Hepatocyte (in vitro differentiated cells): ENCODE data around the gene DPP8.

Source experiments
- EZH2 ChIP-seq: fragments of 200-600 bp; sonication (generic); IDR thresholded peaks from 2 replicates; pipeline ENCODE4 v1.6.1; 2016; ENCODE audit warnings: antibody characterized with exemption, mild to moderate bottlenecking, borderline replicate concordance
- TF ChIP-seq, protein P1 (sequence below): fragments of 200-600 bp; sonication (generic); IDR thresholded peaks from 2 replicates; pipeline ENCODE4 v1.5.1; 2016; ENCODE audit warnings: antibody characterized with exemption, mild to moderate bottlenecking; ENCODE audit not compliant: poor library complexity

DNA sequence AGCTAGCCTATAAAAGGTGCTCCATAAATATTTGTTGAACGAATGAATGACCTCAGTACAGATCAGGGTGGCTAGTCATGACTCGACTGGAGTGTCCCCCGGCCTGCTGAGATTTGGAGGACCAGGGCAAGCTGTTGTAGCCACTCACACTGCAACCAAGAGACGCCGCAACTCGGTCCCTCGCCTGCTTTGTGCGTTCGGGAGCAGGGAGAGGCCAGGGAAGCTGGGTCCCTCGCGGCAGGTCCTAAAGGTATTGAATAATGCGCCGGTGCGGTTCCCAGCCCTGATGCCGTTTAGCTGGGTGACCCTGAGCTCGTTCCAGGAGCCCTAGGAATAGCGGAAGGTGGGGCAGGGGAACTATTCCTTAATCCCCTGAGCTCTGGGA lies 96.5 kb downstream of the DPP8 start:
- TF ChIP-seq, protein P1, sequence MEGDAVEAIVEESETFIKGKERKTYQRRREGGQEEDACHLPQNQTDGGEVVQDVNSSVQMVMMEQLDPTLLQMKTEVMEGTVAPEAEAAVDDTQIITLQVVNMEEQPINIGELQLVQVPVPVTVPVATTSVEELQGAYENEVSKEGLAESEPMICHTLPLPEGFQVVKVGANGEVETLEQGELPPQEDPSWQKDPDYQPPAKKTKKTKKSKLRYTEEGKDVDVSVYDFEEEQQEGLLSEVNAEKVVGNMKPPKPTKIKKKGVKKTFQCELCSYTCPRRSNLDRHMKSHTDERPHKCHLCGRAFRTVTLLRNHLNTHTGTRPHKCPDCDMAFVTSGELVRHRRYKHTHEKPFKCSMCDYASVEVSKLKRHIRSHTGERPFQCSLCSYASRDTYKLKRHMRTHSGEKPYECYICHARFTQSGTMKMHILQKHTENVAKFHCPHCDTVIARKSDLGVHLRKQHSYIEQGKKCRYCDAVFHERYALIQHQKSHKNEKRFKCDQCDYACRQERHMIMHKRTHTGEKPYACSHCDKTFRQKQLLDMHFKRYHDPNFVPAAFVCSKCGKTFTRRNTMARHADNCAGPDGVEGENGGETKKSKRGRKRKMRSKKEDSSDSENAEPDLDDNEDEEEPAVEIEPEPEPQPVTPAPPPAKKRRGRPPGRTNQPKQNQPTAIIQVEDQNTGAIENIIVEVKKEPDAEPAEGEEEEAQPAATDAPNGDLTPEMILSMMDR, result no peak
- no peak for TF ChIP-seq EZH2
